ENCODE data around the gene UHMK1.

GRCh38 chr1:162550925-162551324 lies 53.3 kb downstream of the UHMK1 start:
- TF ChIP-seq NFRKB (IDR thresholded peaks at IDR 0.05) (no peak), FOXM1 (IDR thresholded peaks at IDR 0.05; ENCODE audit: borderline replicate concordance) (no peak), FOXA1 (IDR thresholded peaks at IDR 0.05) (no peak)

All from HEK293T (cell line).